GM12873 (cell line): Measurements from ENCODE around the gene USP10.

Source experiments
- CTCF ChIP-seq: IDR thresholded peaks from 2 replicates; pipeline ENCODE4 v1.5.1; 2012; ENCODE audit warnings: low read depth, mild to moderate bottlenecking, moderate library complexity, low read length, control low read depth; ENCODE audit not compliant: insufficient read depth; ENCODE audit errors: missing control alignments

Gene USP10

GRCh38 chr16:84816485-84816884 is 116.7 kb downstream of the USP10 start:
- TF ChIP-seq CTCF, result no peak

- TF ChIP-seq CTCF, result no peak
These were observed 117.4 kb downstream of the USP10 start for GRCh38 chr16:84817206-84817605.

- TF ChIP-seq CTCF, result no peak
These were observed 117.8 kb downstream of the USP10 start for GRCh38 chr16:84817613-84818012.

GRCh38 chr16:84818133-84818532 is 118.3 kb downstream of the USP10 start:
- TF ChIP-seq CTCF, result no peak

GRCh38 chr16:84818989-84819643 is 119.3 kb downstream of the USP10 start:
- no peak for TF ChIP-seq CTCF

GRCh38 chr16:84819644-84820304 is 120.0 kb downstream of the USP10 start, which contains the start of gene CRISPLD2:
Gene CRISPLD2, plus strand, starts transcription at chr16:84819985. Its CDS starts 18,511 bp downstream, at chr16:84838496.
- TF ChIP-seq CTCF, result no peak

GRCh38 chr16:84820305-84820684 is 120.5 kb downstream of the USP10 start:
- no peak for TF ChIP-seq CTCF
